Osteoblast (primary cell): ENCODE results near the gene MED25. TPM values are rescaled to one million over a fixed set of nuclear protein-coding genes. Genes with fewer than 3 reads are reported as not detected.
A peak's percentile ranks its signal among the peaks of the same experiment; 100 is the strongest.

Experiments
- DNase-seq: peaks from one replicate; pipeline ENCODE4 v3.0.0; 2011; ENCODE audit warnings: low spot score, mixed read lengths; ENCODE audit not compliant: insufficient read length; ENCODE audit errors: missing footprints
- H2AFZ ChIP-seq: 2 replicates; pipeline ENCODE4 v1.6.0; 2011; ENCODE audit warnings: mild to moderate bottlenecking, low read length
- H3K27ac ChIP-seq: 2 replicates; pipeline ENCODE4 v1.5.1; 2011; ENCODE audit warnings: mild to moderate bottlenecking, low read depth, low read length, moderate library complexity
- H3K27me3 ChIP-seq: 2 replicates; pipeline ENCODE4 v1.6.0; 2012; ENCODE audit warnings: mild to moderate bottlenecking, control low read depth, inconsistent platforms, low read length, moderate library complexity; ENCODE audit not compliant: insufficient read depth
- H3K36me3 ChIP-seq: 2 replicates; pipeline ENCODE4 v1.5.1; 2011; ENCODE audit warnings: mild to moderate bottlenecking, low read length, control low read depth, moderate library complexity; ENCODE audit not compliant: insufficient read depth
- H3K4me1 ChIP-seq: 2 replicates; pipeline ENCODE4 v1.5.1; 2011; ENCODE audit warnings: mild to moderate bottlenecking, low read length, control low read depth, moderate library complexity; ENCODE audit not compliant: insufficient read depth
- H3K4me2 ChIP-seq: 2 replicates; pipeline ENCODE4 v1.6.0; 2011; ENCODE audit warnings: mild to moderate bottlenecking, low read length; ENCODE audit not compliant: insufficient read depth
- H3K4me3 ChIP-seq: fragments of 200-600 bp; sonication (generic); 3 replicates; pipeline ENCODE4 v1.5.1; 2012; ENCODE audit warnings: mild to moderate bottlenecking, low read length, inconsistent platforms; ENCODE audit not compliant: insufficient read depth
- H3K79me2 ChIP-seq: 2 replicates; pipeline ENCODE4 v1.6.0; 2012; ENCODE audit warnings: mild to moderate bottlenecking, low read length, control low read depth, inconsistent platforms; ENCODE audit not compliant: insufficient read depth
- H3K9me3 ChIP-seq: 2 replicates; pipeline ENCODE4 v1.5.1; 2011; ENCODE audit warnings: low read depth, low read length, control low read depth
- H4K20me1 ChIP-seq: 2 replicates; pipeline ENCODE4 v1.6.0; 2012; ENCODE audit warnings: mild to moderate bottlenecking, low read length, control low read depth; ENCODE audit not compliant: insufficient read depth
- CTCF ChIP-seq: IDR thresholded peaks from 2 replicates; pipeline ENCODE4 v1.5.1; 2011; ENCODE audit warnings: mild to moderate bottlenecking, low read depth, low read length, moderate library complexity; ENCODE audit errors: extremely low read depth
- total RNA-seq: library from RNA; depleted of rRNA; stranded (reverse); fragments of >200 nt; gene quantifications from 2 replicates; pipeline ENCODE4 v1.2.3, GENCODE V29; 2012

Gene MED25
- total RNA-seq, 1 donor = 19.5 TPM

GRCh38 chr19:49846408-49846807 lies 28.3 kb downstream of the MED25 start:
- TF ChIP-seq CTCF = no peak
- Histone ChIP-seq H2AFZ (no peak overlapping the region), H3K79me2 (peaks cover 9% of the 10 kb centered on the region), H3K4me2 (no peak overlapping the region), H3K9me3 (no peaks in the 10 kb centered on the region), H3K4me3 (no peak overlapping the region), H3K27me3 (no peaks in the 10 kb centered on the region), H3K4me1 (peaks cover 18% of the 10 kb centered on the region), H4K20me1 (peaks cover 11% of the 10 kb centered on the region), H3K36me3 (no peaks in the 10 kb centered on the region), H3K27ac (no peak overlapping the region)
- no peak for DNase-seq

GRCh38 chr19:49847731-49848696 lies 29.9 kb downstream of the MED25 start:
- Histone ChIP-seq H2AFZ (no peak overlapping the region), H3K9me3 (no peaks in the 10 kb centered on the region), H4K20me1 (peaks cover 23% of the 10 kb centered on the region), H3K36me3 (no peaks in the 10 kb centered on the region), H3K79me2 (peaks cover 24% of the 10 kb centered on the region), H3K4me2 (peak overlapping the region; percentile 17), H3K27ac (peak overlapping the region; percentile 2), H3K4me1 (peaks cover 30% of the 10 kb centered on the region), H3K27me3 (no peaks in the 10 kb centered on the region), H3K4me3 (no peak overlapping the region)
- TF ChIP-seq CTCF = no peak
- peak; percentile 96 for DNase-seq

- no peak for DNase-seq
- Histone ChIP-seq H3K4me3 (no peak overlapping the region), H3K79me2 (peaks cover 31% of the 10 kb centered on the region), H3K27ac (peak overlapping the region; percentile 2), H3K4me2 (no peak overlapping the region), H3K4me1 (peaks cover 37% of the 10 kb centered on the region), H3K27me3 (no peaks in the 10 kb centered on the region), H2AFZ (no peak overlapping the region), H3K36me3 (no peaks in the 10 kb centered on the region), H4K20me1 (peaks cover 31% of the 10 kb centered on the region), H3K9me3 (no peaks in the 10 kb centered on the region)
- no peak for TF ChIP-seq CTCF
Observed at GRCh38 chr19:49848938-49849337, 30.8 kb downstream of the MED25 start.
